Lower leg skin (tissue), 4 donors: ENCODE results near the gene BRF1. TPM values are rescaled to one million over a fixed set of nuclear protein-coding genes. Genes with fewer than 3 reads are reported as not detected.
A peak's percentile ranks its signal among the peaks of the same experiment; 100 is the strongest.

Experiments
- DNase-seq, 2 donors: peaks; one replicate each; pipeline ENCODE4 v3.0.0-alpha.2; 2019; ENCODE audit warnings: low spot score in 2 of 2
- H3K4me3 ChIP-seq: fragments of 200-600 bp; sonication (generic); 2 replicates; pipeline ENCODE4 v1.5.1; 2017; ENCODE audit warnings: mild to moderate bottlenecking, low read depth; ENCODE audit not compliant: poor library complexity, severe bottlenecking
- CTCF ChIP-seq, 3 donors: fragments of 450-650 bp; IDR thresholded peaks; one replicate each; pipeline ENCODE4 v1.5.1; 2016; ENCODE audit warnings: antibody characterized with exemption in 3 of 3, mild to moderate bottlenecking in 3 of 3, moderate library complexity in 2 of 3
- POLR2A ChIP-seq, 2 donors: fragments of 450-650 bp; IDR thresholded peaks; one replicate each; pipeline ENCODE4 v1.6.1; 2016 to 2017; ENCODE audit warnings: antibody characterized with exemption in 2 of 2, mild to moderate bottlenecking in 1 of 2, moderate library complexity in 1 of 2
- WGBS, 2 donors: methylation state at CpG; one replicate each; pipeline ENCODE4 v1.1.5; 2018; 5-methylcytosine and 5-hydroxymethylcytosine counted together
- intact Hi-C: fragments of 100-400 bp; cut with DNase I; formaldehyde crosslinking; loops from one replicate; pipeline ENCODE4 v1.15.0; 2023; ENCODE audit warnings: low total_unique reads
- total RNA-seq, 4 donors: library from RNA; depleted of rRNA; stranded (reverse); fragments of >200 nt; gene quantifications; one replicate each; pipeline ENCODE4 v1.1.0, GENCODE V29; 2016

BRF1 gene
- total RNA-seq, 4 donors from 2014 or later: 32.7 to 74.5 (median 43.0) TPM

GRCh38 chr14:105322791-105323556, 22.2 kb upstream of the BRF1 start:
- intact Hi-C loops: no loop called here
- no peak overlapping the region for H3K4me3 ChIP-seq
- WGBS, 2 donors: 81 to 84% methylated on average over 27 of the region's 27 CpGs
- DNase-seq: no peak
- TF ChIP-seq POLR2A (IDR thresholded peaks at IDR 0.05) (no peak), CTCF (IDR thresholded peaks at IDR 0.05) (no peak)

GRCh38 chr14:105317546-105317945, 16.7 kb upstream of the BRF1 start:
- 25 to 36% methylated on average over 11 of the region's 11 CpGs for WGBS, 2 donors
- intact Hi-C loops: no loop called here
- TF ChIP-seq POLR2A (IDR thresholded peaks at IDR 0.05) (no peak), CTCF (IDR thresholded peaks at IDR 0.05) (no peak)
- DNase-seq: peak; percentile 41 to 89
- H3K4me3 ChIP-seq: no peak overlapping the region

- no peak overlapping the region for H3K4me3 ChIP-seq
- TF ChIP-seq CTCF (IDR thresholded peaks at IDR 0.05): no peak
These were observed 16.2 kb upstream of the BRF1 start for GRCh38 chr14:105316968-105317510.

GRCh38 chr14:105316577-105316941, 15.8 kb upstream of the BRF1 start:
- intact Hi-C loops: no loop called here
- 83 to 86% methylated on average over 10 of the region's 10 CpGs for WGBS, 2 donors
- no peak for DNase-seq
- no peak overlapping the region for H3K4me3 ChIP-seq
- no peak for TF ChIP-seq CTCF (IDR thresholded peaks at IDR 0.05)
- no peak for TF ChIP-seq POLR2A (IDR thresholded peaks at IDR 0.05)

More at GRCh38 chr14:105316968-105317510, 16.2 kb upstream of the BRF1 start:
- WGBS, 2 donors: 50 to 52% methylated on average over 17 to 18 of the region's 18 CpGs
- intact Hi-C loops: no loop called here
- DNase-seq: no peak

GRCh38 chr14:105315941-105316576, 15.3 kb upstream of the BRF1 start:
- TF ChIP-seq POLR2A (IDR thresholded peaks at IDR 0.05): no peak
- TF ChIP-seq CTCF (IDR thresholded peaks at IDR 0.05): no peak
- no peak overlapping the region for H3K4me3 ChIP-seq
- WGBS, 2 donors: 63 to 65% methylated on average over 12 to 14 of the region's 15 CpGs
- intact Hi-C loops: no loop called here
- DNase-seq: peak in 1 of 2 donors; percentile 89
